GM18873 (cell line): ENCODE data around the gene CCDC197.

Experiments used
- ATAC-seq: cut with Tn5 transposase; IDR thresholded peaks from one replicate; pipeline ENCODE4 v1.9.1; 2021; ENCODE audit warnings: mild to moderate bottlenecking, moderate library complexity, moderate number of reproducible peaks; ENCODE audit not compliant: unreplicated experiment, low FRiP score

CCDC197 gene

GRCh38 chr14:93997916-93998870 is 1.1 kb downstream of the CCDC197 start:
- ATAC-seq, result no peak

DNA sequence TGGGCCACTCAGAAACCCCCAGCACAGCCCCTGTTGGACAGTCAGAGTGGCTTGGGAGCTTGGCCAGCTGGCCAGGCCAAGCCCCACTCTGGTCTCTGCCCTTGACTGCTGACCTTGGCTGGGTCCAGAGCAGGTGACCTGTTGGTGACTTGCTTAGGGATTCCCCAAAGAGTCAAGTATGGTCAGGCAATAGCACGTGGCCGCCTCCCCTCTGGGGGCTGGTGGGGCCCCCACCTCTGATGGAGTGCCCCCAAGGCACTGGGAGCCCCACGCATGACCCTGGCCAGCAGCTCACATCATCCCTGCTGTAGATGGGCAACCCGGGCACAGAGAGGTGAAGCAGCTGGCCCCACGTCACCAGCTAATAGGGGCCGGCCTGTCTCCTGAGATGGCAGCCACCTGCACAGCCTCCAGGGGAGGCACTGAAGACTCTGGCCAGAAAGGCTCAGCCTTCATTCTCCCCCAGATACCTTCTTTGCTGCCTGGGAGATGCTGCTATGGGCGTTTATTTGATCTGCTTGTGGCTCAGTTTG is 1.8 kb downstream of the CCDC197 start:
- ATAC-seq, result no peak

DNA sequence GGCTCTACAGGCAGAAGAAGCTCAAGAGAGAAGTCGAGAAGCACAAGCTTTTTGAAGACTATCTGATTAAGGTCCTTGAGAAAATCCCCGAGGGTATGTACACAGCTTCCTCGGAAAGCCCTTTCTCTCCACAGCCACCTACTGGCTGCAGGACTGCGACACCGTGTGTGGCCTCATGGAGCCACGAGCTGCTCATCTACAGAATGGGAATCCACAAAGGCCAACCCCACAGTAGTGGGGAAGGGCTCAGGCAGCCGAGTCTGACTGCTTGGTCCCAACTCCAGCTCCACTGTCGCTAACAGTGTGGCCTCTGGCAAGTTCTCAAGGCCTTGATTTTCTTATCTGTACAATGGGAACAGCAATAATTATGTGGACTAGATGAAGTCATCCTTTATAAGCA is 2.5 kb downstream of the CCDC197 start:
- ATAC-seq, result no peak

- no peak for ATAC-seq
Measured at GRCh38 chr14:94000267-94000666, 3.2 kb downstream of the CCDC197 start.

DNA sequence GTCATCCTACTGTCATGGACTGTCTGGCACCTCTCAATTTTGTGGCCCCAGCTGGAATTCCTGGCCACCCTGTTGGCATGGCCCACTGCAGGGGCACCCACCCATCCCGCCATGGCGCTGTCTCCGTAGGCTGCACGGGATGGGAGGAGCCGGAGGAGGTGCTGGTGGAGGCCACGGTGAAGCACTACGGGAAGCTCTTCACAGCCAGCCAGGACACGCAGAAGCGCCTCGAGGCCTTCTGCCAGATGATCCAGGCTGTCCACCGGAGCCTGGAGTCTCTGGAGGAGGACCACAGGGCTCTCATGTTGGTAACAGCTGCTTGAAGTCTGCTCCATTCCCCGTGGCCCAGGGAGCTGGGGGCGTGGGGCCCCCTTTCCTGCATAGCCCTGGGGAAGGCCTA is 3.9 kb downstream of the CCDC197 start:
- no peak for ATAC-seq

DNA sequence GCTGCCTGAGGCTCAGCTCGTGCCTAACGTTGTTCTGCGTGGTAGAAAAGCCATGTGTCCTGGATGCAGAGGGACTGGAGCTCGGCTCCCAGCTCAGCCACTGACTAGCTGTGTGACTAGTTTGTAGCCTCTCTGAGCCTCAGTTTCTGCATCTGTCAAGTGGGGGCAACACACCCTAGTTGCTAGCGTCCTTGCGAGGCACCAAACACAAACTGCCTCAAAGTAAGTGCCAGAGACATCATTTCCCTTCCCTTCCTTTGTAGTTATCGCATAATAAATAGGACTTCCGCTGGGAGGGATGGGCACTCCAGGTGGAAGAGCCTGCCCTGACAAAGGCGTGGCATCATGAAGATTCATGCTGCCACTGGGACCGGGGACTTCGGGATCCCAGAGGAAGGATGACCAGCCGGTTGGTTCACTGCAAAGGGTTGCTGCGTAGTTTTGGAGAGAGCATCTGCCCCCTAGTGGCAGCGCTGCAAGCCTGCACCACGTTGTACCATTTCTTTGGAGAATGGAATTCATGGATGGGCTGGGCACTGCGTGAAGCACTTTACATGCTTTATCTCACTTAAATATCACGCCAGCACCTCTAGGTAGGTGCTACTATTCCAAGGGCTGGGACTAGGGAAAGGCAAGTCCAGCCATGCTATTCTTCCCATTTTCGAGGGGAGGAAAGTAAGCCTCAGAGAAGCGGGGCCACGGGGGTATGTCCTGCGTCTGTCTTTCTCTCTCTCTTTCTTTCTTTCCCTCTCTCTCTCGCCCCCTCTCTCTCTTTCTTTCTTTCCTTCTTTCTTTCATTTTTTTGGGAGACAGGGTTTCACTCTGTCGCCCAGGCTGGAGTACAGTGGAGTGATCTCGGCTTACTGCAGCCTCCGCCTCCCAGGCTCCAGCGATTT is 4.6 kb downstream of the CCDC197 start:
- ATAC-seq, result no peak

GRCh38 chr14:94003397-94003796 is 6.3 kb downstream of the CCDC197 start:
- ATAC-seq, result no peak

GRCh38 chr14:94004015-94004414 is 6.9 kb downstream of the CCDC197 start:
- no peak for ATAC-seq

DNA sequence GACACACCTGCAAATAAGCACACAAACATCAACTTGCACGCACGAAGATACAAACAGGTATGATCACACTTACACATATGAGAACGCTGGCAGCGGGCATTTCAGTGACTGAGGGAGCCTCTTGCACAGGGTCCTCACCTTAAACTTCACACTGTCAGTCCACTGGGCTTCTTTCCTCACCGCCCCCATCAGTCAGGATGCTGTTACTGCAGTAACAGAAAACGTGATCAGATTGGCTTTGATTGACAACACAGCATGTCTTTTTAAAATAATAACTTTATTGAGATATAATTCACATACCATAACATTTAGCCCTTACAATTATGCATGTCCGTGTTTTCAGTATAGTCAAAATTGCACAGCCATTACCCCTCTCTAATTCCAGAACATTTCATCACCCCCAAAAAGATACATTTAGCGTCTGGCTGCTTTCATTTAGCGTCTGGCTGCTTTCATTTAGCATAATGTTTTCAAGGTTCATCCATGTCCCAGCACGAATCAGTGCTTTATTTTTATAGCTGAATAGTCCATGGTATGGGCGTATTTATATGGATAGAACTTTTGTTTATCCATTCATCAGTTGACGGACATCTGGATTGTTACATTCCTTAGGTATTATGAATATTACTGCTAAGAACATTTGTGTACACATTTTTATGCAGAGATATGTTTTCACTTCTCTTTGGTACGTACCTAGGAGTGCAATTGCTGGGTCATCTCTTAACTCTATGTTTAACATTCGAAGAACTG is 8.4 kb downstream of the CCDC197 start:
- no peak for ATAC-seq

- ATAC-seq, result no peak
Measured at GRCh38 chr14:94008234-94008633, 11.1 kb downstream of the CCDC197 start.

GRCh38 chr14:94009767-94010166 is 12.7 kb downstream of the CCDC197 start:
- no peak for ATAC-seq

DNA sequence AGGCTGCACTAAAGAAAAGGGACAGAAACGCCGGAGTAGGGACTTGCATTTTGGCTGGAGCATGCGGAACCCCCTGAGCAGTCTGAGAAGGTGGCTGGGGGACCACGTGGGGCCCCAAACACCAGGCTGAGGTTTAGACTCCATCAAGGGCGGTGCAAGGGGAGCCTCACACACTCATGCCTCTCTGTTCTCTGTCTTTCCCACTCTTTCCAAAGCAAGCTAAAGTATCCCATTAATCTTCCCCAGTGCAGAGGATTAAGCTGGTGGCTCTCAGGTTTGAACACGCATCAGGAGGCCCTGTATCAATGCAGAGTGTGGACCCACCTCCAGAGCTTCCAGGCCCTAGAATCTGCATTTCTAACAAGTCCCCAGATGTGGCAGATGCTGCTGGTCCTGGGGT is 13.5 kb downstream of the CCDC197 start:
- no peak for ATAC-seq

- no peak for ATAC-seq
Measured at GRCh38 chr14:94011795-94012194, 14.7 kb downstream of the CCDC197 start.

DNA sequence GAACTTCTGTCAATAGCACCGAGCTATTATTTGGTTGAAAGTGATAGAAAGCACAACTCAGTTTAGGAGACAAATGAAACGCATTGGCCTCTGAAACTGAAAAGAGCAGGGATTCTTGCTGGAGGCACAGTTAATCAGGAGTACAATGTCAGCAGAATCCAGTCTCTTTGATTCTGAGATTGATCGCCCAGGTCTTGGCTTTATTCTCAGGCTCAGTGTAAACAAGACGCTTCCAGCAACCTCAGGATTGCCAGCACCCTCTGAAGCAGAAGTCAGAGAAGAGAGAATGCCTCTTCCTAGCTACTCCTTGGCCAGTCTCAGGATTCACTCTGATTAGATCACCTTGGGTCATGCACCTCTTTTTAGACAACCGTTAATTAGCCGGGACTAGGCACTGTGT is 17.3 kb downstream of the CCDC197 start:
- no peak for ATAC-seq

GRCh38 chr14:94015223-94015622 is 18.1 kb downstream of the CCDC197 start:
- no peak for ATAC-seq

DNA sequence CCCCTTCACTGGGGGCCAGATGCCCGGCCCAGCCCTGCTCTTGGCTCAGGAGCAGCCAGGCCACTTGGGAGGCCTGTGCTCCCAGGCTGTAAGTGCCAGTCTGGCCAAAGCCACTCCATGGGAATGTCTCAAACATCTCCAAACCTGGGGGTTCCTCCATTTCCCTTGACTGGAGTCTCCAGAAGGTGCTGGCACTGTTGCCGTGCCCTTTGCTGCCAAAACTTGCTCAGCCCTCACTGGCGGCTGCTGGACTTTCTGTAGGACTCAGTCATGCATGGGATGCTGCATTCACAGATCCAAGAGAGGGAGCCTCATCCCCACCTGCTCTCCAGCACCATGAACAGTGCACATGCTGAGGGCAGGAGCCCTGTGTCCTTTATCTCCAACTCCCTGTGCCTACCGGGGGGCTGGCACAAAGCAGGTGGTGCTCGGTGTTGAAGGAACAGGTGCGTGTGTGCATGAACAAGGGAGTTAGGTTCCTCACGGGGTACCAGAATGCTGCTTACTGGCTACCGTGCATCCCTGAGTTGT is 19.4 kb downstream of the CCDC197 start:
- ATAC-seq, result no peak

- no peak for ATAC-seq
Measured at GRCh38 chr14:94018308-94018707, 21.2 kb downstream of the CCDC197 start.

GRCh38 chr14:94019329-94019728 is 22.2 kb downstream of the CCDC197 start:
- no peak for ATAC-seq

DNA sequence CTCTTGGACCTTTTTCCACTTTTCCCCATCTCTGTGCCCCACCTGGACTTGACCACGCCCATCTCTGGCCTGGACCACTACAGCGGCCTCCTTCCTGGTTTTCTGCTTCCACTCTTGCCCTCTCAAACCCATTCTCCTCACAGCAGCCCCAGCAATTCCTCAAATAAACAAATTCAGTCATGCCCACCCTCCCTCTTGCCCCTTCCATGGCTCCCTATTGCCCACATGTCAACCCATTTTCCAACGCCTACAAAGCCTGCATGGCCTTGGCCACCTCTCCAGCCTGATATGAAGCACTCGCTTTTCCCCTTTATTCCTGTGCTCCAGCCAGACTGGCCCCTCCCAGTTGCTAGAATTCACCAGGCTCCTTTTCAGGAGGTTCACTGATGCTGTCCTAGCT is 23.2 kb downstream of the CCDC197 start:
- ATAC-seq, result no peak

GRCh38 chr14:94021001-94021400 is 23.9 kb downstream of the CCDC197 start:
- no peak for ATAC-seq
